Stomach (tissue), 9 donors: ENCODE data around the gene LYPLA2. TPM values are rescaled to one million over a fixed set of nuclear protein-coding genes. Genes with fewer than 3 reads are reported as not detected.

Source experiments
- DNase-seq, 2 donors: peaks; one replicate each; pipeline versions ENCODE4 v3.0.0 to v3.0.0-alpha.2; 2013 to 2019
- H3K27ac ChIP-seq, 5 donors: fragments of 200-600 bp in 4 of 5; sonication (generic) in 4 of 5; one replicate each; pipeline ENCODE4 v1.5.1; 2013 to 2019; ENCODE audit warnings: mild to moderate bottlenecking in 1 of 5, moderate library complexity in 1 of 5
- H3K27me3 ChIP-seq, 3 donors: fragments of 200-600 bp; sonication (generic); one replicate each; pipeline ENCODE4 v1.5.1; 2017 to 2019; ENCODE audit warnings: mixed run types in 1 of 3
- H3K36me3 ChIP-seq, 4 donors: fragments of 200-600 bp; sonication (generic); 1 replicate in 3 of 4; 2 replicates in 1 of 4; pipeline ENCODE4 v1.5.1; 2016 to 2019
- H3K4me1 ChIP-seq, 4 donors: fragments of 200-600 bp; sonication (generic); one replicate each; pipeline ENCODE4 v1.5.1; 2016 to 2019
- H3K4me3 ChIP-seq, 4 donors: fragments of 200-600 bp; sonication (generic) in 3 of 4; one replicate each; pipeline ENCODE4 v1.5.1; 2016 to 2019; ENCODE audit warnings: mild to moderate bottlenecking in 1 of 4
- H3K9me3 ChIP-seq, 4 donors: fragments of 200-600 bp; sonication (generic); one replicate each; pipeline ENCODE4 v1.5.1; 2016 to 2019
- EP300 ChIP-seq: sonication (generic); formaldehyde crosslinking; IDR thresholded peaks from one replicate; pipeline ENCODE4 v1.6.1; 2017; ENCODE audit warnings: antibody characterized with exemption
- POLR2A ChIP-seq, 4 donors: fragments of 450-650 bp; IDR thresholded peaks; one replicate each; pipeline ENCODE4 v1.6.1; 2016; ENCODE audit warnings: antibody characterized with exemption in 4 of 4, control low read depth in 2 of 4, mild to moderate bottlenecking in 1 of 4, moderate library complexity in 1 of 4
- POLR2AphosphoS5 ChIP-seq, 3 donors: sonication (generic); formaldehyde crosslinking; IDR thresholded peaks; one replicate each; pipeline ENCODE4 v1.6.1; 2016; ENCODE audit warnings: antibody characterized with exemption in 3 of 3
- WGBS, 5 donors: extraction: QIAGEN DNeasy Blood & Tissue Kit in 3 of 5; methylation state at CpG; one replicate each; pipeline versions ENCODE4 v1.1.5 to v1.1.7; 2013 to 2018; 5-methylcytosine and 5-hydroxymethylcytosine counted together
- intact Hi-C: fragments of 100-400 bp; cut with DNase I; formaldehyde crosslinking; loops from one replicate; pipeline ENCODE4 v1.15.1; 2023; ENCODE audit warnings: low total_unique reads
- polyA plus RNA-seq, 3 donors: library from polyadenylated mRNA; stranded (reverse); fragments of 200-250 nt; gene quantifications; one replicate each; pipeline ENCODE4 v1.2.3, GENCODE V29; 2013
- total RNA-seq, 5 donors: library from RNA; depleted of rRNA; stranded (reverse); fragments of >200 nt; gene quantifications; one replicate each; pipeline versions ENCODE4 v1.1.0 to v1.2.3, GENCODE V29; 2014 to 2016
- TF ChIP-seq, protein P1 (sequence below), 7 experiments: fragments of 450-650 bp in 4 of 7; fragments of 200-600 bp in 3 of 7; sonication (generic) in 3 of 7; IDR thresholded peaks; one replicate each; pipeline ENCODE4 v1.5.1; 2016 to 2019; ENCODE audit warnings: antibody characterized with exemption in 7 of 7, control low read depth in 2 of 7, mild to moderate bottlenecking in 1 of 7
- donor health status: healthy with polysubstance abuse.
- donor health status: Bipolar disorder and iron deficiency.
- donor health status: healthy.

The LYPLA2 gene
- total and polyA plus RNA-seq, 8 donors = 29.0 to 85.2 (median 64.3) TPM

DNA sequence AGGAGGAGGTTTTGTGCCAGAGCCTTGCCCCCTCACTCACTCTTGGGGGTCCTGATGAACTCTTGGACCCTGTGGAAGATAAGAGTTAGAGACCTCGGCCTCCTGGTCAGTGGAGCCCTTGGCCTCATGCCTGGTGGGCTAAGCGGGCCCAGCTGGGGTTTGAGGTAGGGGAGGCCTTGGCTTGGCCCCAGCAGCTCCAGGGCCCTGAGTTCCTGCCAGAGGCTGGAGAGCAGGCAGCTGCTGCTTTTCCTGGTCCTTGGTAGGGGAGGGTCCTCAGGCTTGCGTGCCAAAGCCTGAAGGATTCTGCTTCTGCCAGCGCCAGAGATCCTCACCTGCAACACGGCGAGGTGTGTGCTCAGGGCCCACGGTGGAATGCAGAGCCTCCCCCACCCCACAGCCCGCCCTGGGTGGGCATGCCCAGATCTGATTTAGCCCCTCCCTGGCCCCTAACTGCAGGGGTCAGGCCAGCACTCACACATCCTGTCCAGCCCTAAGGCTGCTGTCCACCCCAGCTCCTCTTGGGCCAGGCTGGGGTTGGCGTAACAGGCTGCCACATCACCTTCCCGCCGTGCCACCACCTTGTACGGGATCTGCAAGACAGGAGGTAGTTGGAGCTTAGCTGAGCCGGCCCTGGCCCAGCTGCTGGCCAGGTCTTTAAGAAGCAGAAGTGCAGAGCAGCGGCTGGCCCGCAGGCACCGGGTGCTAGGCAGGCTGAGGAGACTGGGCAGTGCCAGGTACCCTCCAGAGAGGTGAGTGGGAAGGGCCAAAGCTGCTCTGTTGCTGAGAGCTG lies 4.9 kb downstream of the LYPLA2 start:
- peak; percentile 26 to 29 for DNase-seq
- H3K27ac ChIP-seq = peak overlapping the region; percentile 5 to 98 (median 96)

DNA sequence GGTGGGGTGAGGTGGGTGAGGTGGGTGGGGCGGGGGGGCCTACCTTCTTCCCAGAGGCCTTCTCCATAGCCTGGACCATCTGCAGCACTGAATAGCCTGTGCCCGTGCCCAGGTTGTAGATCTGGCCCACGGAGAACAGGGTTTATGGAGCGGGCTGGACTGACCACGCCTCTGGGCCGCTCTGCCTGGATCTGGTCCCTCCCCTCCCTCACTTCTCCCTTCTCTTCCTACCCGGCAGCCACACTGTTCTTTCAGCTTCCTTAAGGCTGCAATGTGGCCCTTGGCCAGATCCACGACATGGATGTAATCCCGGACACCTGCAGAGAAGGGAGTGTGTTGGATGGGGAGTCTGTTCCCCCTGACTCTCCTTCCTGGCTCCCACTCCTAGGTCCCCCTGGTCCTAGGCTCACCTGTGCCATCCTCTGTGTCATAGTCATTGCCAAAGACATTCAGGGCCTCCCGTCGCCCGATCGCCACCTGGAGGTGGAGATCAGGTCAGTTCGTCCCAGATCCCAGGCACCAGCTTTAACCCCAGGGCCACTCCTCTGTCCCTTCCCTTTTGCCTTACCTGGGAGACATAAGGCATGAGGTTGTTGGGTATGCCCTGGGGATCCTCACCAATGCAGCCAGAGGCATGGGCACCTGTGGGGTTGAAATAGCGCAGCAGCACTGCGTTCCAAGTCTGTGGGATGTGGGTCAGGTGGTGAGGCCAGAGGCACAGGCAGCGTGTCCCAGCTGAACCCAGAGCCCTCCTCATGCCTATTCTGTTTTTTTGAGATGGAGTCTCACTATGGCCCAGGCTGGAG lies 5.7 kb downstream of the LYPLA2 start:
- H3K27ac ChIP-seq = peak overlapping the region; percentile 25 to 98 (median 96)
- peak; percentile 26 to 64 for DNase-seq
- intact Hi-C loops = no loop called here
- TF ChIP-seq EP300 (no peak), POLR2AphosphoS5 (IDR thresholded peaks at IDR 0.05) (peak in 1 of 3 donors; percentile 22), POLR2A (IDR thresholded peaks at IDR 0.05) (no peak)
- TF ChIP-seq, protein P1, sequence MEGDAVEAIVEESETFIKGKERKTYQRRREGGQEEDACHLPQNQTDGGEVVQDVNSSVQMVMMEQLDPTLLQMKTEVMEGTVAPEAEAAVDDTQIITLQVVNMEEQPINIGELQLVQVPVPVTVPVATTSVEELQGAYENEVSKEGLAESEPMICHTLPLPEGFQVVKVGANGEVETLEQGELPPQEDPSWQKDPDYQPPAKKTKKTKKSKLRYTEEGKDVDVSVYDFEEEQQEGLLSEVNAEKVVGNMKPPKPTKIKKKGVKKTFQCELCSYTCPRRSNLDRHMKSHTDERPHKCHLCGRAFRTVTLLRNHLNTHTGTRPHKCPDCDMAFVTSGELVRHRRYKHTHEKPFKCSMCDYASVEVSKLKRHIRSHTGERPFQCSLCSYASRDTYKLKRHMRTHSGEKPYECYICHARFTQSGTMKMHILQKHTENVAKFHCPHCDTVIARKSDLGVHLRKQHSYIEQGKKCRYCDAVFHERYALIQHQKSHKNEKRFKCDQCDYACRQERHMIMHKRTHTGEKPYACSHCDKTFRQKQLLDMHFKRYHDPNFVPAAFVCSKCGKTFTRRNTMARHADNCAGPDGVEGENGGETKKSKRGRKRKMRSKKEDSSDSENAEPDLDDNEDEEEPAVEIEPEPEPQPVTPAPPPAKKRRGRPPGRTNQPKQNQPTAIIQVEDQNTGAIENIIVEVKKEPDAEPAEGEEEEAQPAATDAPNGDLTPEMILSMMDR (IDR thresholded peaks at IDR 0.05) = peak in 2 of 7 experiments; percentile 25 to 27
- H3K4me1 ChIP-seq = peaks cover 74 to 92% (median 87%) of the 10 kb centered on the region in 4 donors
- 31 to 55% (median 33%) methylated on average over 16 to 17 of the region's 17 CpGs for WGBS, 5 donors
- peaks cover 28 to 55% (median 55%) of the 10 kb centered on the region in 4 donors for H3K36me3 ChIP-seq
- H3K9me3 ChIP-seq = no peaks in the 10 kb centered on the region
- no peaks in the 10 kb centered on the region for H3K27me3 ChIP-seq
- H3K4me3 ChIP-seq = peak overlapping the region in 2 of 4 donors; percentile 72 to 88

More for the DNA sequence above, 4.9 kb downstream of the LYPLA2 start:
- TF ChIP-seq EP300 (no peak), POLR2AphosphoS5 (IDR thresholded peaks at IDR 0.05) (no peak), POLR2A (IDR thresholded peaks at IDR 0.05) (no peak)
- TF ChIP-seq, protein P1 (IDR thresholded peaks at IDR 0.05) = no peak
- 39 to 58% (median 48%) methylated on average over 12 to 16 of the region's 16 CpGs for WGBS, 5 donors
- Histone ChIP-seq H3K4me3 (peak overlapping the region in 1 of 4 donors; percentile 88), H3K4me1 (peaks cover 71 to 88% (median 85%) of the 10 kb centered on the region in 4 donors), H3K36me3 (peaks cover 28 to 55% (median 55%) of the 10 kb centered on the region in 4 donors), H3K9me3 (no peaks in the 10 kb centered on the region), H3K27me3 (no peaks in the 10 kb centered on the region)
- intact Hi-C loops = no loop called here

DNA sequence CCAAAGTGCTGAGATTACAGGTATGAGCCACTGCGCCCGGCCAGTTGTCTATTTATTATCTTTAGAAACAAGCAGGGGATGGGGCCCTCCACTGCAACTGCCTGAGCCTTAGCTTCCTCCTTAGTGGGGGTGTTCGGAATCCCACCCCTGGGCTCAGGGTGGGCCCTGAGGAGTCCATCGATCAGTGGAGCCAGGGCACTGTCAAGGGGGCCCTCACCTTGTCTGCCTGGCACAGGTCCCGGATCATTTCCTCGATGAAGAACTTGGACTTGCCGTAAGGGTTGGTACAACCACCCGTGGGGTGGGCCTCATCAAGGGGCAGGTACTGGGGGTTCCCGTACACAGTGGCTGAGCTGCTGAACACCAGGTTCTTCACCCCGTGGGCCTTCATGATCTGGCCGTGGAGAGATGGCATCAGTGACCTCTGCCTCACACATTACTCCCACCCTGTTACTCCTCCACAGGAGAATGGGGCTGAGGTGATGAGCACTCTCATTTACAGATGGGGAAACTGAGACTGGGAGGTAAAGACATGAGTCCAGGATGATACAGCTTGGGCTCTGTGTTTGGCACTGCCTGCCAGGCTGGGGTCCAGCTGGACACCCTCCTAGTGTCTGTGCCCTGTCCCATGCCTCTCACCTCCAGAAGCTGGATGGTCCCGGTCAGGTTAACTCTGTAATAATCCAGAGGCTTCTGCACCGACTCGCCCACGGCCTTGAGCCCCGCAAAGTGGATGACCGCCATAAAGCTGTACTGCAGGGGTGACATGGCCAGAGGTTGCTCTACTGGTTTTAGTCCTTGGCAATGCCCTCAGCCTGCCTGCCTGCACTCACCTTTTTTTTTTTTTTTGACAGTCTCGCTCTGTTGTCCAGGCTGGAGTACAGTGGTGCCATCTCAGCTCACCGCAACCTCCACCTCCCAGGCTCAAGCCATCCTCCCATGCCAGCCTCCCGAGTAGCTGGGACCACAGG lies 6.8 kb downstream of the LYPLA2 start:
- 42 to 60% (median 51%) methylated on average over 18 to 20 of the region's 20 CpGs for WGBS, 5 donors
- H3K4me3 ChIP-seq = peak overlapping the region in 3 of 4 donors; percentile 72 to 88 (median 85)

More for the DNA sequence above, 6.8 kb downstream of the LYPLA2 start:
- H3K9me3 ChIP-seq = no peaks in the 10 kb centered on the region
- no peaks in the 10 kb centered on the region for H3K27me3 ChIP-seq
- peaks cover 28 to 59% (median 55%) of the 10 kb centered on the region in 4 donors for H3K36me3 ChIP-seq
- H3K4me1 ChIP-seq = peaks cover 69 to 86% (median 80%) of the 10 kb centered on the region in 4 donors
- peak overlapping the region; percentile 91 to 98 (median 96) for H3K27ac ChIP-seq
- intact Hi-C loops = no loop called here
- DNase-seq = peak in 1 of 2 donors; percentile 54
- TF ChIP-seq, protein P1 (IDR thresholded peaks at IDR 0.05) = no peak
- TF ChIP-seq POLR2AphosphoS5 (IDR thresholded peaks at IDR 0.05) (no peak), POLR2A (IDR thresholded peaks at IDR 0.05) (no peak), EP300 (no peak)
